HG02973 (cell line): ENCODE data around the gene GRWD1.
A peak's percentile ranks its signal among the peaks of the same experiment; 100 is the strongest.

Experiments used
- ATAC-seq: cut with Tn5 transposase; IDR thresholded peaks from one replicate; pipeline ENCODE4 v1.9.1; 2021; ENCODE audit warnings: moderate library complexity; ENCODE audit not compliant: unreplicated experiment

GRWD1 gene

DNA sequence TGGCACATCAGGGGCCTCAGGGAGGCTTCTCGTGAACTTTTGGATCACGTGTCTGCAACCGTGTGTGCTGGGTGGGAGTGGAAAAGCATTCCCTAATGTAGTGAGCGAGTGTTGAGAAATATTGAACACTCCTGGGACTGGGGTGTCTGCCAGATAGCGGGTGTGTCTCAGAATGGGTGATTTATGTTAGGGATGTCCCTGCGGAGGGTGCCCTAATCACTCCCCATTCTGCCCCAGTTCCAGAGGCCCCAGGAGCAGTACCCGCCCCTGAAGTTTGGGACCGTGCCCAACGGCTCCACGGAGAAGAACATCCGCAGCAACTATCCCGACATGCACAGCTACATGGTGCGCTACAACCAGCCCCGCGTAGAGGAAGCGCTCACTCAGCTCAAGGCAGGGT lies 24.2 kb upstream of the GRWD1 start:
- ATAC-seq: no peak

DNA sequence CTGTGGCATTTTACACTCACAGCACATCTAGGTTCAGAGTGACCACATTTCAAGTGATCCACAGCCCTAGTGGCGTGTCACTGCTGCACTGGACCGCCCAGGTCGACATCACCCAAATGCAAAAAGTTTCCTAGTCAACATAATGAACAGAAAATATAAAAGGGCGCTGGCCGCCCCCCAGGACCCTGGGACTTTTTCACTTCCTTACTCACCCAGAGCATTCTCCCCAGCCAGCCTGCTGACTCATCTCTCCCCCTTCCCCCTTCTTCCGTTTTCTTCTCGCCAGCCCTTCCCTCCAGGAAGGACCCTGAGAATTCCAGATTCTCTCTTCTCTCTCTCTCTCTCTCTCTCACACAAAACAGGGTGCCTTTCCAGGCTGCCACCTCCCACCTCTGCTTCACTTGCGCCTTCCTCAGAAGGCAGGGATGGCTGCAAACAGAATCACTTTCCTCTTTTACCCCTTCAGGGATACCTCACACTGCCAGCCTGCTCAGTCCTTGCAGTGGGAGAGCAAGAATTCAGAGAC lies 21.0 kb upstream of the GRWD1 start:
- no peak for ATAC-seq

DNA sequence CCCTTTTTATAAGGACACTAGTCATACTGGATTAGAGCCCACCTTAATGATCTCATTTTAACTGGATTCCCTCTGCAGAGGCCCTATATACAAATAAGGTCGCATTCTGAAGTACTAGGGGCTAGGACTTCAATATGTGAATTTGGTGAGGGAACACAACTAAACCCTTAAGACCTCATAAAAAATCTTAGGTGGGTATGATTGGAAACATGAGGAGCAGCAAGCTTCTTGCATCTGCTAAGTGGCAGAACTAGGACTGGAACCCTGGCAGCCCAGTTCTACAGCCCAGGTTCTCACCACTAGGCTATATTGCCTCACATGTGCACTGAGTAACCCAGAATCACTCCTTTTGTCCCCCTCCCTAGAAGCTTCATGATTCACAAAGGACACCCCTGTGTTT lies 17.1 kb upstream of the GRWD1 start:
- ATAC-seq: no peak

DNA sequence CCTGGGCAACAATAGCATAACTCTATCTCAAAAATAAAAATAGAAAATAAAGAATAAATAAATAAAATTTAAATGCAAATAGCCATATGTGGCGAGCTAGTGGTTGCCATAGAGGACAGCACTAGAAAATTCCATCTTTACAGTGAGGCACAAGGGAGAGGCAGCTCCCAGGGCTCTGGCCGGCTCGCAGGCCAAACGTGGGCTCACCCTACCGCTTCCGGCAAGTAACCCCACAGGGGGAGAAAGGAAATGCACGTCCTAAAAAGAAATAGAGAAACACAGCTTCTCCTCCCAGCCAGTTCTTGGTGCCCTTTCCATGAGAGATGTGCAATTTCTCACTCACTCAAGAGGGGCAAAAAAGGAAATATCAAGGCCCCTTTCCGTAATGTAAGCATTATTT lies 12.4 kb upstream of the GRWD1 start:
- no peak for ATAC-seq

DNA sequence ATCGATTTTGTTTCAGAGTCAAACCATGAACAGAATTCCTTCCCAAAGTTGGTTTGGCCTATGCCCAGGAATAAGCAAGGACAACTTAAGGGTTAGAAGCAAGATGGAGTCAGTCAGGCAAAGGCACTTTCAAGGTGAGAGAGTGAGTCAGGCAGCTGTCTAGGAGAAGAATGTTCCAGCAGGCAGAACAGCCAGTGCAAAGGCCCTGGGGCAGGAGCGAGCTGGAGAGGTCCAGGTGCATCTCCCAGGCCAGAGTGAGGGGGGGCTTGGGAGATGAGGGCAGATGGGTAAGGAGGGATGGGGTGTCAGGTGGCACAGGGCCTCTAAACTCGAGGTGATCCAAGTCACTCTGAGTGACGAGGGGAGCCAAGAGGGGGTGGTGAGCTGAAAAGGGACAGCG lies 9.2 kb upstream of the GRWD1 start:
- ATAC-seq: no peak

DNA sequence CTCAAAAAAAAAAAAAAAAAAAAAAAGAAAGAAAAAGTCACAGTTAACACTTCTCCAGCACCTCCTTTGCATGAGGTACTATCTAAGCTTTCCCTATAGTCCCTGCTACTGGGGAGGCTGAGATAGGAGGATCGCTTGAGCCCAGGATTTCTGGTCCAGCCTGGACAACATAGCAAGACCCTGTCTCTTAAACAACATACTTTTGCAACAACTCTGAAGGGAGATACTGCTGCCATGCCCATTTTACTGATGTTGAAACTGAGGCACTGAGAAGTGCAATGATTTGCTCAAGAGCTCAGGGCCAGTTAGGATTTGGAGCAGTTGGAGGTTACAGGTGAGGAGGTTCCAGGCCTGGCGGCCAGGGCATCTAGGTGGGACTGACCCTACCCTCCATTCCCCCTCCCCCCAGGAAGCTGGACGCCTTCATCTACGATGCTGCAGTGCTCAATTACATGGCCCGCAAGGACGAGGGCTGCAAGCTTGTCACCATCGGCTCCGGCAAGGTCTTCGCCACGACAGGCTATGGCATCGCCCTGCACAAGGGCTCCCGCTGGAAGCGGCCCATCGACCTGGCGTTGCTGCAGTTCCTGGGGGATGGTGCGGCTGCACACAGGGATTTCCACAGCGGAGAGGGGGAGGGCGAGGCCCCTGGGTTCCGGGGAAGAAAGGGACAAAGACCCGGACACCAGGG lies 4.3 kb upstream of the GRWD1 start:
- no peak for ATAC-seq

DNA sequence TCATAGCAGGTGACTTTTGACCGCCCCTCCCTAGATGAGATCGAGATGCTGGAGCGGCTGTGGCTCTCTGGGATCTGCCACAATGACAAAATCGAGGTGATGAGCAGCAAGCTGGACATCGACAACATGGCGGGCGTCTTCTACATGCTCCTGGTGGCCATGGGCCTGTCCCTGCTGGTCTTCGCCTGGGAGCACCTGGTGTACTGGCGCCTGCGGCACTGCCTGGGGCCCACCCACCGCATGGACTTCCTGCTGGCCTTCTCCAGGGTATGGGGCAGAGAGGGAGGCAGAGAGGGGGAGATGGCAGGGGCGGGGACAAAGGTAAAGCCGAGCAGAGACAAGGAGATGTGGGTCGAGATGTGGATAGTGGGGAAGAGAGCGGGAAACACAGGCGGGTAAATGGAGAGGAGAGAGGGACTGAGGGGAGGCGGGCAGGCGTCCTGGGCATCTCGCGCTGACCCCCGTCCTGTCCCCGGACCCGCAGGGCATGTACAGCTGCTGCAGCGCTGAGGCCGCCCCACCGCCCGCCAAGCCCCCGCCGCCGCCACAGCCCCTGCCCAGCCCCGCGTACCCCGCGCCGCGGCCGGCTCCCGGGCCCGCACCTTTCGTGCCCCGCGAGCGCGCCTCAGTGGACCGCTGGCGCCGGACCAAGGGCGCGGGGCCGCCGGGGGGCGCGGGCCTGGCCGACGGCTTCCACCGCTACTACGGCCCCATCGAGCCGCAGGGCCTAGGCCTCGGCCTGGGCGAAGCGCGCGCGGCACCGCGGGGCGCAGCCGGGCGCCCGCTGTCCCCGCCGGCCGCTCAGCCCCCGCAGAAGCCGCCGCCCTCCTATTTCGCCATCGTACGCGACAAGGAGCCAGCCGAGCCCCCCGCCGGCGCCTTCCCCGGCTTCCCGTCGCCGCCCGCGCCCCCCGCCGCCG lies 3.4 kb upstream of the GRWD1 start:
- ATAC-seq: no peak

DNA sequence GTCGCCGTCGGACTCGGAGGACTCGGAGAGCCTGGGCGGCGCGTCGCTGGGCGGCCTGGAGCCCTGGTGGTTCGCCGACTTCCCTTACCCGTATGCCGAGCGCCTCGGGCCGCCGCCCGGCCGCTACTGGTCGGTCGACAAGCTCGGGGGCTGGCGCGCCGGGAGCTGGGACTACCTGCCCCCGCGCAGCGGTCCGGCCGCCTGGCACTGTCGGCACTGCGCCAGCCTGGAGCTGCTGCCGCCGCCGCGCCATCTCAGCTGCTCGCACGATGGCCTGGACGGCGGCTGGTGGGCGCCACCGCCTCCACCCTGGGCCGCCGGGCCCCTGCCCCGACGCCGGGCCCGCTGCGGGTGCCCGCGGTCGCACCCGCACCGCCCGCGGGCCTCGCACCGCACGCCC lies 2.5 kb upstream of the GRWD1 start:
- no peak for ATAC-seq

DNA sequence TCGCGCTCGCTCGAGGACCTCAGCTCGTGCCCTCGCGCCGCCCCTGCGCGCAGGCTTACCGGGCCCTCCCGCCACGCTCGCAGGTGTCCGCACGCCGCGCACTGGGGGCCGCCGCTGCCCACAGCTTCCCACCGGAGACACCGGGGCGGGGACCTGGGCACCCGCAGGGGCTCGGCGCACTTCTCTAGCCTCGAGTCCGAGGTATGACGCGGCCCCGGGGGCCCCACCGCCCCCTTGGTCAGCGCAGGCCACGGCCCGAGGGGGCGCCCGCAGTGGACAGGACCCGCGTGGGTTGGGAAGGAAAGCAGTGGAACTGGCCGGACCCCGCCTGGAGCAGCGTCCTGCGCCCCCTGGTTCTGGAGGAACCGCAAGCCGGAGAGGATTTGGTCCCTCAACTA lies 2.1 kb upstream of the GRWD1 start:
- ATAC-seq: no peak

DNA sequence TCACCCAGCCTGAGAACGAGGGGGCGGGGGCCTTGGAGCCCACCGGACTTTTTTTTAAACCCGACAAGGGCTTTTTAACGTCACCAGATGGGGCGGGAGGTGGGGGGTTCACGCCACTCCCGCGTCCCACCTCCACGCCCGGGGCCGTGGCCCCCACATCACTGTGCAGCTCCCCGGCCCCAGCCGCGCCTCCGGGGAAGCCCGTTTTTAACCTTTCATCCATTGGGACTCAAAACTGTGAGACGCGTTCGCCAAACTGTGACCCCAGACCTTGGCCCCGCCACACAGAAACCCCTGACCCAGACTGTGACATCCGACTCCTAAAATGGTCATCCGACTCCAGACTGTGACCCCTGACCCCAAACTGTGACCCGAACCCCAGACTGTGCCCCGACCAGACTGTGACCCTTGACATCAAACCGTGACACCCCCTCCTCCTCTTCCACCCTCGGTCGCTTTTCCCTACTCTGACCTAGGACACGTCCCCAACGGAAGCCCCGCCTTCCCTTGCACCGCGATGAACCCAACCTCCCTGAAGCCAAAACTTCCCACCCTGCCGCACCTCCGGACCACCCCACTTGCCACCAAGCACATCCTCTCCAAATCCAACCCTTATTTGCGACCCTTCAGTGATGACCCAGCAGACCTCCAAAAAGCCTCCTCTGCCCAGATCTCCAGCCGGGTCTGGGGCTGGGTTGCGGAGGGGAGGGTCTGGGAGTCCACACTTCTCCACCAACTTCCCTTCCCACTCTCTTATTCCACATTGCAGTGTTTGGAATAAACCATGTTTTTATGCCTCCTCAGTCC lies 1.5 kb upstream of the GRWD1 start:
- ATAC-seq: no peak

DNA sequence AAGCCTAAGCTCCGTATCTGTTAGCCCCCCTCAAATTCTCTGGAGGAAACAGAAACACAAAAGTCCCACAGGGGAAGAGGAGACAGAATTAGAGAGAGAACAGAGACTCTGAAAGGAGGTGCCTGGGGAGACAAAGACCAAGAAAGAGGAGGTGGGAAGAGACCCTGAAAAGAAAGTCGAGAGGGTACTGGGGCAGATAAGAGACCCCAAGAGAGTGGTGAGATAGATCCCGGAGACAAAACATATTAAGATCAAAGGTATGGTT lies 915 bp upstream of the GRWD1 start:
- no peak for ATAC-seq

DNA sequence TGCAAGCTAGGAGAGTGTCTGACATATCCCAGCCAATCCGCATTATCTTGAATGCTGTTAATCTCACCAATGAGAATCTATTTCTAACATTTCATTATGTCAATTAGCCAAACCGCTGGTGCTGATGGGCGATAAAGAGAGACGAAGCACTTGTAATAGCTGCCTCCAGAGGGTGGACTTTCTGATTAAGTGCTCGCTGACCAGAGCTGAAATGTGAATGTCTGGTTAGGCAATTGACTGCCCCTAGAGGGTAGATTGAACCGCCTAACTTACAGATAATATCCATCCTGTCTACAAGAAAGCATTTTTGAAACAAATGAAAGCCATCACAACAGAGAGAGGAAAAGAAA lies 552 bp upstream of the GRWD1 start:
- peak; percentile 15 for ATAC-seq

DNA sequence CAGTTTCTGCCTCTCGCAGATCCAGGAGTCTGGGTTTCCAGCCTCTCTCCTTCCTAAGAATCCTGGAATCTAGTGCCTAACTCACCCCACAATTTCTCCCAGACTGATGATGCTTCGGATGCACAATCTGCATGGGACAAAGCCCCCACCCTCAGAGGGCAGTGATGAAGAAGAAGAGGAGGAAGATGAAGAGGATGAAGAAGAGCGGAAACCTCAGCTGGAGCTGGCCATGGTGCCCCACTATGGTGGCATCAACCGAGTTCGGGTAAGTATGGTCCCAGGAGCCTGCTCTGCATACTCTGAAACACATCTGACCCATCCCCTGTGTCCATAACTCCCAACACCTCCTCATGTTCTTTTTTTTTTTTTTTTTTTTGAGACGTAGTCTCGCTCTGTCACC lies 796 bp downstream of the GRWD1 start:
- ATAC-seq: no peak

DNA sequence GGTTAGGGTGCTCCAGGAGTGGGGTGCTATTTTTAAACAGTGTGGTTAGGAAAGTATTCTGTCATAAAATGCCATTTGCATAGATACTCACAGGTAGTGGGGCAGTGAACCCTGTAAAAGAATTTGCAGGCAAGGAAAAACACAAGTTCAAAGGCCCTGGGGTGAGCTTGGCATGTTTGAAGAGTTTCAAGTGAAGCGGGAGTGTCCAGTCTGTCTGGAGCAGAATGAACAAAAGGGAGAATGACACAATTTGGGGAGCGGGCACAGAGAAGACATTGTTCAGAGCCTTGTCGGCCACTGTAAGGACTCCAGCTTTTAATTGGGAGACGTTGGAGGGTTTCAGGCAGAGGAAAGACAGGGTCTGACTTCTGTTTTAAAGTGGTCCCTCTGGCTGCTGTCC lies 2.8 kb downstream of the GRWD1 start:
- ATAC-seq: no peak

DNA sequence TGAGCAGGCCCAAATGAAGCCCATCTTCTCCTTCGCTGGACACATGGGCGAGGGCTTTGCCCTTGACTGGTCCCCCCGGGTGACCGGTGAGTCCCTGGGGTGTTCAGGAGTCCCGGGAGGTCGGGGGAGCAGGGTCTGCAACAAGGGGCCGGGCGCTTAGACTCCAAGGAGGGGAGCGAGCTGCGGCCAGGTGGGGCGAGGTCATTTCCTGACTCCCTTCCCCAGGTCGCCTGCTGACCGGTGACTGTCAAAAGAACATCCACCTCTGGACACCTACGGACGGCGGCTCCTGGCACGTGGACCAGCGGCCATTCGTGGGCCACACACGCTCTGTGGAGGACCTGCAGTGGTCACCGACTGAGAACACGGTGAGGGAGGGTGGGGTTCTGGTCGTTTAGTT lies 4.7 kb downstream of the GRWD1 start:
- no peak for ATAC-seq

DNA sequence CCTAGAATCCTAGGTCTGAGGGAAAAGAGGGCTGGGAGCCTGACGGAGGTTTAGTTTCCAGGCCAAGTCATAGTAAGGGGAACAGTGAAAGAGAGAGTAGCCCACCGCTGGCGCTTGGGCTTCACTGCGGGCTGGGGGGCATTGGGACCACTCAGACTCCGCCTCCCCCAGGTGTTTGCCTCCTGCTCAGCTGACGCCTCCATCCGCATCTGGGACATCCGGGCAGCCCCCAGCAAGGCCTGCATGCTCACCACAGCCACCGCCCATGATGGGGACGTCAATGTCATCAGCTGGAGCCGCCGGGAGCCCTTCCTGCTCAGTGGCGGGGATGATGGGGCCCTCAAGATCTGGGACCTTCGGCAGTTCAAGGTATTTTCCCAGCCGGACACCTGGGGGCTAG lies 5.1 kb downstream of the GRWD1 start:
- ATAC-seq: no peak

DNA sequence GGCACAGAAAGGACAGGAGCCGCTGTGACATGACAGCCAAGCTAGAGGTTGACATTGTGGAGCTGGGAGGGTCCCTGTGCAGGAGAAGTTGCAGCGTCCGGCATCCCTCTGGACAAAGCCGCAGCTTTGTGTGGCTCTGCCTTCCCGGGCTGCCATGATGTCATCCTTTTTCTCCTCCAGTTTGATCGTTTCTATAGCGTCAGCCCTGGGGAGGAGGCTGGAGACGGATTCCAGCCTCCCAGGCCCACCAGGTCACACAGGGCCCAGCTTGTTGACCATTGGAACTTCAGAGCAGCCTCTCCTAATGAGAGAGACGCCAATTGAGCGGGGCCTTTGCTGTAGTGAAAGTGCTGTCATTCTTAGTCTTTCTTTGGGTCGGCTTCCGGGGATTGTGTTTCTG lies 5.8 kb downstream of the GRWD1 start:
- ATAC-seq: no peak

DNA sequence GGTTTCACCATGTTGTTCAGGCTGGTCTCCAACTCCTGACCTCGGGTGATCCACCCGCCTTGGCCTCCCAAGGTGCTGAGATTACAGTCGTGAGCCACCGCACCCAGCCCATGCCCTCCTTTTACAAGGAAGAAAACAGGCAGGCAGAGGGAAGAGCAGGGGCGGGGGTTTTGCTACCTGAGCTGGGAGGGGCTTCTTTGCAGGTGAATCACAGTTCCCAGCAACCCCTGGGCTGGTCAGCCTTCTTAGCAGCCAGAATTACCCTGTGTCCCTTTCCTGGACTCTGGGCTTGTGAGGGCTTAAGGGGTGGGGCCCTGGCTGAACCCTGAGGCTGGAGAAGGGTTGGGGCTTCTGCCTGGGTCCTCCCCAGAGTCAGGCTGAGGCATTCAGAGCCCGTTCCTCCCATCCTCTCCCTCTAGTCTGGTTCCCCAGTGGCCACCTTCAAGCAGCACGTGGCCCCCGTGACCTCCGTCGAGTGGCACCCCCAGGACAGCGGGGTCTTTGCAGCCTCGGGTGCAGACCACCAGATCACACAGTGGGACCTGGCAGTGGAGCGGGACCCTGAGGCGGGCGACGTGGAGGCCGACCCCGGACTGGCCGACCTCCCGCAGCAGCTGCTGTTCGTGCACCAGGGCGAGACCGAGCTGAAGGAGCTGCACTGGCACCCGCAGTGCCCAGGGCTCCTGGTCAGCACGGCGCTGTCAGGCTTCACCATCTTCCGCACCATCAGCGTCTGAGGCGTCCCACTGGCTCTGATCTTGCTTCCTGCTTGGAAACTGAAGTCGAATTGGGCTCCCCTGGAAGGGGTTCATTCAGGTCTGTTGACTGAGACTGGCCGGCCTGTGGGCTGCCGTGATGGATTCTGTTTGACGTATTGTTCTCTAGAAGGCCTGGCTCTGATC lies 6.8 kb downstream of the GRWD1 start:
- ATAC-seq: no peak

DNA sequence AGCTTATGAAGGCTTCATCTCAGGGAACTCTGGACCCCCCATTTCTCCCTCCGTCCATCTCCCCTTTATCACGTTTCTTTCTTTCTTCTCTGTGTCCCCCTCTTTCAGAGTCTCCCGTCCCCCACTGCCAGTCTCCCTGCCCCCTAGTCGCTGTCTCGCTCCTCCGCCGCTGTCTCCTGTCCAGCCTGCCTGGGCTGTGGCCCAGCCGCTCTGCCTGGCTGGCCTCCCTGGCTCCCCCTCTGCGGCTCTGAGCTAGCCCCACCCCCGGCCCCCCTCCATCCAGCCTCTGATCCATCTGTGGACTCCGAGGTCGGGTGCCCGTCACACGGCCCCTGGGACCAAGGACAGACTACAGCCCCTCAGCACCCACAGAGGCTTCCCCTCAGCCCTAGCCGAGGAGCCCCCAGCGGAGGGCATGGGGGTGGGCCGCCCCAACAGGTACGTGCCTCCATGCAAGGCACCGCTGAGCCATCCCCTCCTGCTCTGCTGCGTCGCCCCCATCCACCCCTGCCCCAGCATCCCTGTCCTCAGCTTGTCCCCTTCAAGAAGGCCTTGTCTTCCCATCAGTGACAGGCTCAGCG lies 8.5 kb downstream of the GRWD1 start:
- no peak for ATAC-seq

DNA sequence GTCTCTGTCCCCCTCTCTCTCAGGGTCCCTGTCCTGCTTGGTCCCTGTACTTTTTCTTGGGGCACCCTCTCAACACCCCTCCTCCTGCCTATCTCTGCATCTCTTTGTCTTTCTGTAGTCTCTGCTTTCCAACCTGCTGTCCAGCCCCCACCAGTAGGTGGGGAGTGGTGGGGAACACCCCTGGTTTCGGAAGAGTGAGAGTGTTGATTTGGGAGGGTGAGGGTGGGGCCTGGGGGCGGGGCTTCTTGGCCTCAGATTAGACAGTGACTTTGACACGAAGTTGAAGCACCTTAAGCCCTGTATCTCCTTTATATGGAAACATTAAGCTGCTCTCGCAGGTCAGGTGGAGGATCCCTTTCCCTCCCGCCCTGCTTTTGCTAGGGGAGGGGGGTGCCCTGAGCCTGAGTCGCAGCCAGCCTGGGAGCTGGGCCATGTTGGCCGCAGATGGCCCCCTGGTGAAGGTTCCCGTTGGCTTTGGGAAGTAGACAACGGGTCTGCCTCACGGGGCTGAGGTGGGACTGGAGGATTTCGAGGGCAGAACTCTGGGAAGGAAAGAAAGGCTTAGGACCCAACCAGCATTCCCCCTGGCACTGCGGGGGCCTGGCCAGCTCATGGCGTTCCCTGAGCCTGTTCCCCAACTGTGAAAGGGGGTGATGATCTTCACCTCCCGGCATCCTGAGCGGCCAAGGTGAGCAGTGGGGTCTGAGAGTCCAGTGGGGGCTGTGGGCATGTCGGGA lies 9.6 kb downstream of the GRWD1 start, which contains the start of gene KCNJ14:
Gene KCNJ14 (plus strand): TSS at position 404 of the 737 bp plus-strand sequence. CDS start 6,151 bp downstream, outside the sequence.
- no peak for ATAC-seq
